Erythroblast (primary cell): ENCODE results near the gene HEATR5B.
"Not testable (repeated sequence)": the region's sequence is repeated elsewhere in the genome, so short reads cannot be mapped to it uniquely, and the experiment has no call there.

ENCODE experiments used
- GATA1 ChIP-seq: IDR thresholded peaks from 2 replicates; pipeline ENCODE4 v1.6.1; 2011; ENCODE audit warnings: low read depth, mild to moderate bottlenecking, control low read depth, low read length, moderate library complexity
- POLR2A ChIP-seq: IDR thresholded peaks from 2 replicates; pipeline ENCODE4 v1.6.1; 2011; ENCODE audit warnings: mild to moderate bottlenecking, low read length

DNA sequence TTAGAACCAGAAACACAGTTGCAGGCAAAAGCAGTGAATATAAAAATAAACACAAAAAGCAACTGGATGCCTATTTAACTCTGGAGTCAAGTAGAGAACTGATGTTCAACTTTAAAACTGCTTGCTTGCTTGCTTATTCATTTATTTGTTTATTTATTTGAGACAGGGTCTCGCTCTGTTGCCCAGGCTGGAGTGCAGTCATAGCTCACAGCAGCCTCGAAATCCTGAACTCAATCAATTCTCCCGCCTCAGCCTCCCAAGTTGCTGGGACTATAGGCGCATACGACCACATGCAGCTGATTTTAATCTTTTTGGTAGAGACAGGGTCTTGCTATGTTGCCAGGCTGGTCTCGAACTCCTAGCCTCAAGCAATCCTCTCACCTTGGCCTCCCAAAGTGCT is 152.5 kb downstream of the HEATR5B start:
- not testable (repeated sequence) for TF ChIP-seq POLR2A, GATA1
